ENCODE measurements around the gene ACTN1. TPM values are rescaled to one million over a fixed set of nuclear protein-coding genes. Genes with fewer than 3 reads are reported as not detected.

Gene ACTN1
- total and polyA plus RNA-seq, 2 of the 8 experiments (the other 6 are each of a cell fraction or from before 2014, with no cell fraction given): 236 to 262 TPM

- H3K27ac ChIP-seq (ENCODE audit: low read depth, low read length): no peak overlapping the region
- CTCF ChIA-PET (ENCODE audit: partially characterized antibody): interaction anchor here (0.9 to 22.6 kb wide), 11 partner anchors 8 to 401 kb away, joined by 3 to 291 read pairs (median 5); no protein-coding TSS in a partner anchor
- WGBS, 2 experiments (ENCODE audit: extremely low coverage in 1 of 2, insufficient coverage in 1 of 2, insufficient read length in 1 of 2, insufficient replicate concordance in 2 of 2, low coverage in 1 of 2, low lambda C conversion rate in 2 of 2, missing lambda C conversion rate in 1 of 2): 82% methylated on average over 6 of the region's 6 CpGs; no CpG with 5 or more reads in 1 of the 2 experiments
- H2BK120ac ChIP-seq (replicated peaks; ENCODE audit: low read depth, low read length): no peak overlapping the region
- no peaks in the 10 kb centered on the region for H3K27me3 ChIP-seq (replicated peaks in 1 of 4; ENCODE audit: control insufficient read depth in 3 of 4, extremely low read depth in 1 of 4, insufficient read depth in 3 of 4, low read length in 3 of 4)
- no peak overlapping the region for H2BK5ac ChIP-seq (ENCODE audit: low read depth, low read length)
- H3K9ac ChIP-seq (replicated peaks in 1 of 4; ENCODE audit: extremely low read depth in 1 of 4, low read depth in 3 of 4, low read length in 3 of 4): no peak overlapping the region
- H3K4me2 ChIP-seq (ENCODE audit: insufficient read depth in 1 of 2, low read depth in 2 of 2, low read length in 2 of 2): no peak overlapping the region
- FAIRE-seq: no peak
- no peak overlapping the region for H2BK12ac ChIP-seq (ENCODE audit: low read depth, low read length)
- no peak for DNase-seq (ENCODE audit: low read depth in 1 of 2, low spot score in 2 of 2)
- peaks cover 0 to 46% (median 14%) of the 10 kb centered on the region in 4 experiments; a peak in 7 of 8 replicates for H3K36me3 ChIP-seq (ENCODE audit: control insufficient read depth in 2 of 4, insufficient read depth in 4 of 4, low read length in 3 of 4)
- H4K91ac ChIP-seq (replicated peaks; ENCODE audit: insufficient read length, low read length): no peak overlapping the region
- no peaks in the 10 kb centered on the region for H3K23me2 ChIP-seq (ENCODE audit: low read depth, low read length)
- H2BK15ac ChIP-seq (ENCODE audit: low read length): no peak overlapping the region
- H3K23ac ChIP-seq (ENCODE audit: insufficient read length): no peak overlapping the region
- no peaks in the 10 kb centered on the region for H3K9me3 ChIP-seq (ENCODE audit: insufficient read depth in 2 of 2, low read depth in 1 of 2, low read length in 1 of 2)
- peaks cover 0 to 13% (median 9%) of the 10 kb centered on the region in 4 experiments; a peak in 5 of 7 replicates for H3K4me1 ChIP-seq (replicated peaks in 1 of 4; ENCODE audit: control insufficient read depth in 3 of 4, insufficient read depth in 4 of 4, low read length in 3 of 4)
- no peak overlapping the region for H2BK20ac ChIP-seq (ENCODE audit: low read length)
- TF ChIP-seq POLR2AphosphoS5 (IDR thresholded peaks at IDR 0.05; ENCODE audit: low read depth, low read length) (no peak), CHD2 (IDR thresholded peaks at IDR 0.05; ENCODE audit: low read length) (no peak), ZNF274 (IDR thresholded peaks at IDR 0.05; ENCODE audit: borderline replicate concordance, extremely low read depth, low read length) (no peak), NRF1 (IDR thresholded peaks at IDR 0.05; ENCODE audit: low read depth, low read length) (no peak)
- no peak overlapping the region for H2AFZ ChIP-seq (ENCODE audit: low read length)
- POLR2A ChIA-PET (ENCODE audit: partially characterized antibody): interaction anchor here (0.8 to 1.4 kb wide), 3 partner anchors 20 to 56 kb away, joined by 3 to 5 read pairs (median 3); no protein-coding TSS in a partner anchor
- H3K4ac ChIP-seq (replicated peaks; ENCODE audit: insufficient read length, low read depth, low read length): no peak overlapping the region
- no peak overlapping the region for H2AK5ac ChIP-seq (ENCODE audit: low read depth, low read length)
- peaks cover 17% of the 10 kb centered on the region for H3K79me1 ChIP-seq (ENCODE audit: low read depth, low read length)
- no peak overlapping the region for H3K56ac ChIP-seq (replicated peaks; ENCODE audit: insufficient read length, low read depth, low read length)
- H3K18ac ChIP-seq (ENCODE audit: extremely low read depth, low read length): no peak overlapping the region
- H4K20me1 ChIP-seq (replicated peaks in 1 of 2; ENCODE audit: control insufficient read depth in 1 of 2, insufficient read depth in 2 of 2, low read length in 2 of 2): peaks cover 16% of the 10 kb centered on the region in 2 experiments
- H4K5ac ChIP-seq (ENCODE audit: insufficient read length, low read depth, low read length): no peak overlapping the region
- peaks cover 5 to 44% of the 10 kb centered on the region in 2 experiments; a peak in 3 of 4 replicates for H3K79me2 ChIP-seq (ENCODE audit: control insufficient read depth in 1 of 2, insufficient read depth in 2 of 2, low read length in 2 of 2)
- no peak overlapping the region for H3K14ac ChIP-seq (ENCODE audit: insufficient read length)
- no peak overlapping the region for H4K8ac ChIP-seq (ENCODE audit: extremely low read depth, insufficient read depth, low read length)
- H3K4me3 ChIP-seq (ENCODE audit: extremely low read depth in 1 of 4, insufficient read depth in 2 of 4, low read depth in 3 of 4, low read length in 4 of 4): no peak overlapping the region
Observed at GRCh38 chr14:68922201-68922621, 56.9 kb downstream of the ACTN1 start.

All from H1 (cell line).